A549 (cell line): ENCODE data around the gene TMEM59. TPM values are rescaled to one million over a fixed set of nuclear protein-coding genes. Genes with fewer than 3 reads are reported as not detected.

Experiments used
- ATAC-seq, 2 experiments: fragments of 200-7000 bp in 1 of 2; fragments of >200 bp in 1 of 2; cut with Nextera tagmentation in 1 of 2; cut with Tn5 transposase in 1 of 2; 3 replicates each; pipeline versions ENCODE4 v1.8.0 to v1.9.1; 2018 to 2020; ENCODE audit warnings: mild to moderate bottlenecking in 1 of 2, moderate library complexity in 1 of 2
- CTCF ChIA-PET: fragments of 300-600 bp; sonication (Branson Sonifier 250); formaldehyde crosslinking; extraction: SDS; loops from one replicate; lab custom pipeline; 2021; ENCODE audit warnings: antibody characterized with exemption, inconsistent platforms; lab: Yijun Ruan, JAX
- POLR2A ChIA-PET: fragments of 350-600 bp; formaldehyde crosslinking; extraction: SDS; loops from one replicate; lab custom pipeline; 2021; ENCODE audit warnings: antibody characterized with exemption, inconsistent platforms; lab: Yijun Ruan, JAX
- DNase-seq, 2 experiments: peaks; one replicate each; pipeline versions ENCODE4 v3.0.0 to v3.0.0-alpha.2; 2011 to 2016; ENCODE audit warnings: low read depth in 1 of 2, low spot score in 1 of 2
- FAIRE-seq: peaks from 2 replicates; lab custom pipeline; 2011; peaks lifted over from hg19 to GRCh38; lab: Jason Lieb, UNC
- H3K27ac ChIP-seq, 2 experiments: fragments of >200 bp; sonication (Bioruptor Twin); formaldehyde crosslinking; 3 replicates each; pipeline ENCODE4 v1.5.1; 2016 to 2017
- H3K4me1 ChIP-seq: fragments of >200 bp; sonication (Bioruptor Twin); formaldehyde crosslinking; 3 replicates; pipeline ENCODE4 v1.6.1; 2016
- H3K4me2 ChIP-seq: fragments of >200 bp; sonication (Bioruptor Twin); formaldehyde crosslinking; 3 replicates; pipeline ENCODE4 v1.6.1; 2016
- H3K4me3 ChIP-seq: fragments of >200 bp; sonication (Bioruptor Twin); formaldehyde crosslinking; 3 replicates; pipeline ENCODE4 v1.5.1; 2016
- H3K9me3 ChIP-seq: fragments of >200 bp; sonication (Bioruptor Twin); formaldehyde crosslinking; 3 replicates; pipeline ENCODE4 v1.6.1; 2016
- ATOH8 ChIP-seq: fragments of 250-450 bp; sonication (Bioruptor Pico); IDR thresholded peaks from 2 replicates; pipeline ENCODE4 v1.5.0; 2020; ENCODE audit warnings: low read depth, mild to moderate bottlenecking, moderate library complexity
- BHLHE40 ChIP-seq: IDR thresholded peaks from 2 replicates; pipeline ENCODE4 v1.6.1; 2012; ENCODE audit warnings: low read depth, low read length, inconsistent platforms
- CEBPB ChIP-seq, 2 experiments: fragments of >200 bp in 1 of 2; sonication (Bioruptor Twin) in 1 of 2; formaldehyde crosslinking in 1 of 2; IDR thresholded peaks; 2 replicates each; pipeline ENCODE4 v1.6.1; 2012 to 2016
- CHD2 ChIP-seq: fragments of 150-350 bp; IDR thresholded peaks from 2 replicates; pipeline ENCODE4 v1.6.1; 2014; ENCODE audit warnings: low read length; ENCODE audit not compliant: partially characterized antibody
- EHMT2 ChIP-seq: fragments of 200-600 bp; sonication (generic); IDR thresholded peaks from 2 replicates; pipeline ENCODE4 v1.6.1; 2016; ENCODE audit warnings: antibody characterized with exemption, low read depth, mild to moderate bottlenecking, moderate library complexity
- EP300 ChIP-seq, 2 experiments: fragments of >200 bp; sonication (Bioruptor Twin); formaldehyde crosslinking; IDR thresholded peaks; 2 replicates in 1 of 2; 3 replicates in 1 of 2; pipeline ENCODE4 v1.6.1; 2016 to 2017
- FOSL2 ChIP-seq, 2 experiments: fragments of 450-650 bp in 1 of 2; fragments of >200 bp in 1 of 2; sonication (Bioruptor Twin) in 1 of 2; formaldehyde crosslinking; IDR thresholded peaks; 2 replicates each; pipeline versions ENCODE4 v1.5.0 to v1.6.1; 2016 to 2020; ENCODE audit warnings: mild to moderate bottlenecking in 1 of 2, moderate library complexity in 1 of 2
- HDAC2 ChIP-seq: fragments of 200-600 bp; sonication (generic); IDR thresholded peaks from 2 replicates; pipeline ENCODE4 v1.6.1; 2016
- HEYL ChIP-seq: fragments of 250-450 bp; sonication (Bioruptor Pico); IDR thresholded peaks from 2 replicates; pipeline ENCODE4 v1.8.0; 2021; ENCODE audit warnings: mild to moderate bottlenecking, moderate library complexity
- HOXB13 ChIP-seq: fragments of 250-450 bp; sonication (Bioruptor Pico); IDR thresholded peaks from 2 replicates; pipeline ENCODE4 v1.5.0; 2020; ENCODE audit warnings: low read depth, mild to moderate bottlenecking, moderate library complexity
- KDM1A ChIP-seq: fragments of 200-600 bp; sonication (generic); IDR thresholded peaks from 2 replicates; pipeline ENCODE4 v1.6.1; 2016; ENCODE audit warnings: low read depth, mild to moderate bottlenecking
- KDM5A ChIP-seq: fragments of 200-600 bp; sonication (generic); IDR thresholded peaks from 2 replicates; pipeline ENCODE4 v1.6.1; 2016; ENCODE audit warnings: antibody characterized with exemption, mild to moderate bottlenecking
- RAD21 ChIP-seq, 2 experiments: fragments of >200 bp in 1 of 2; sonication (Bioruptor Twin) in 1 of 2; formaldehyde crosslinking in 1 of 2; IDR thresholded peaks in 1 of 2; conservative IDR thresholded peaks in 1 of 2; 2 replicates in 1 of 2; 3 replicates in 1 of 2; pipeline ENCODE4 v1.6.1; 2012 to 2018; ENCODE audit warnings: inconsistent platforms in 1 of 2
- RFX5 ChIP-seq: fragments of 450-650 bp; IDR thresholded peaks from 2 replicates; pipeline ENCODE4 v1.7.1; 2014; ENCODE audit warnings: antibody characterized with exemption, mild to moderate bottlenecking, moderate library complexity
- SMC3 ChIP-seq: fragments of >200 bp; sonication (Bioruptor Twin); formaldehyde crosslinking; IDR thresholded peaks from 3 replicates; pipeline ENCODE4 v1.6.1; 2018; ENCODE audit warnings: inconsistent platforms
- ZC3H11A ChIP-seq: fragments of 450-650 bp; IDR thresholded peaks from 2 replicates; pipeline ENCODE4 v1.6.1; 2014; ENCODE audit warnings: antibody characterized with exemption, mild to moderate bottlenecking
- ZSCAN20 ChIP-seq: fragments of 250-450 bp; sonication (Bioruptor Pico); IDR thresholded peaks from 2 replicates; pipeline ENCODE4 v1.8.0; 2022; ENCODE audit warnings: mild to moderate bottlenecking, moderate library complexity
- WGBS: methylation state at CpG from one replicate; pipeline ENCODE4 v1.1.6; 2017; ENCODE audit errors: missing lambda C conversion rate; 5-methylcytosine and 5-hydroxymethylcytosine counted together
- polyA plus RNA-seq, 4 experiments: library from polyadenylated mRNA; depleted of rRNA in 3 of 4; stranded (reverse); fragments of >200 nt; fragmentation: RNase III in 1 of 4; extraction: RNeasy Plus Mini Kit Qiagen cat#74134 plus additional on column Dnase treatment in 1 of 4; gene quantifications; 2 replicates in 3 of 4; 3 replicates in 1 of 4; pipeline ENCODE4 v1.2.3, GENCODE V29; 2011 to 2017
- TF ChIP-seq, protein P1 (sequence below): fragments of 450-650 bp; IDR thresholded peaks from 2 replicates; pipeline ENCODE4 v1.6.1; 2014; ENCODE audit warnings: antibody characterized with exemption
- TF ChIP-seq, protein P2 (sequence below): fragments of >200 bp; sonication (Bioruptor Twin); formaldehyde crosslinking; IDR thresholded peaks from 2 replicates; pipeline ENCODE4 v1.6.1; 2016
- TF ChIP-seq, protein P3 (sequence below): fragments of 250-450 bp; sonication (Bioruptor Pico); IDR thresholded peaks from 2 replicates; pipeline ENCODE4 v1.5.0; 2021; ENCODE audit warnings: mild to moderate bottlenecking, moderate library complexity, borderline replicate concordance
- TF ChIP-seq, protein P4 (sequence below): IDR thresholded peaks from 2 replicates; pipeline ENCODE4 v1.6.1; 2012

Gene TMEM59
- polyA plus RNA-seq, 2 of the 4 experiments (the other 2 are of a cell fraction): 114 to 225 TPM

- TF ChIP-seq RFX5: no peak
- no peak for TF ChIP-seq FOSL2 (IDR thresholded peaks at IDR 0.05)
- TF ChIP-seq FOSL2 (CRISPR knock-in tag; IDR thresholded peaks at IDR 0.05): peak; percentile 44; the same call in 1 of the 2 replicates
Measured at GRCh38 chr1:54016343-54017282, 36.4 kb downstream of the TMEM59 start (continued).

- POLR2A ChIA-PET: no interaction called here
- CTCF ChIA-PET: interaction anchor here (0.7 kb wide), 1 partner anchor 9 kb away, joined by 3 read pairs; no protein-coding TSS in a partner anchor
- no peak for ATAC-seq
- no peak overlapping the region for H3K27ac ChIP-seq
- 58% methylated on average over 2 of the region's 17 CpGs for WGBS
- no peak for FAIRE-seq
- H3K4me3 ChIP-seq: no peak overlapping the region
- no peak for DNase-seq
- TF ChIP-seq EP300 (IDR thresholded peaks at IDR 0.05) (no peak), KDM1A (no peak), ATOH8 (CRISPR knock-in tag) (no peak), ZSCAN20 (CRISPR knock-in tag) (no peak), CEBPB (IDR thresholded peaks at IDR 0.05) (no peak), HEYL (no peak), KDM5A (no peak), HOXB13 (CRISPR knock-in tag) (no peak), CHD2 (no peak), SMC3 (no peak), RAD21 (conservative IDR thresholded peaks at IDR 0.05 in 1 of 2, IDR thresholded peaks at IDR 0.05 in 1 of 2) (no peak), EHMT2 (no peak), ZC3H11A (no peak), RFX5 (no peak), HDAC2 (no peak), BHLHE40 (no peak)
- TF ChIP-seq, protein P1, sequence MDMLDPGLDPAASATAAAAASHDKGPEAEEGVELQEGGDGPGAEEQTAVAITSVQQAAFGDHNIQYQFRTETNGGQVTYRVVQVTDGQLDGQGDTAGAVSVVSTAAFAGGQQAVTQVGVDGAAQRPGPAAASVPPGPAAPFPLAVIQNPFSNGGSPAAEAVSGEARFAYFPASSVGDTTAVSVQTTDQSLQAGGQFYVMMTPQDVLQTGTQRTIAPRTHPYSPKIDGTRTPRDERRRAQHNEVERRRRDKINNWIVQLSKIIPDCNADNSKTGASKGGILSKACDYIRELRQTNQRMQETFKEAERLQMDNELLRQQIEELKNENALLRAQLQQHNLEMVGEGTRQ: no peak
- TF ChIP-seq, protein P2, sequence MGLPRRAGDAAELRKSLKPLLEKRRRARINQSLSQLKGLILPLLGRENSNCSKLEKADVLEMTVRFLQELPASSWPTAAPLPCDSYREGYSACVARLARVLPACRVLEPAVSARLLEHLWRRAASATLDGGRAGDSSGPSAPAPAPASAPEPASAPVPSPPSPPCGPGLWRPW: no peak
- TF ChIP-seq, protein P3, sequence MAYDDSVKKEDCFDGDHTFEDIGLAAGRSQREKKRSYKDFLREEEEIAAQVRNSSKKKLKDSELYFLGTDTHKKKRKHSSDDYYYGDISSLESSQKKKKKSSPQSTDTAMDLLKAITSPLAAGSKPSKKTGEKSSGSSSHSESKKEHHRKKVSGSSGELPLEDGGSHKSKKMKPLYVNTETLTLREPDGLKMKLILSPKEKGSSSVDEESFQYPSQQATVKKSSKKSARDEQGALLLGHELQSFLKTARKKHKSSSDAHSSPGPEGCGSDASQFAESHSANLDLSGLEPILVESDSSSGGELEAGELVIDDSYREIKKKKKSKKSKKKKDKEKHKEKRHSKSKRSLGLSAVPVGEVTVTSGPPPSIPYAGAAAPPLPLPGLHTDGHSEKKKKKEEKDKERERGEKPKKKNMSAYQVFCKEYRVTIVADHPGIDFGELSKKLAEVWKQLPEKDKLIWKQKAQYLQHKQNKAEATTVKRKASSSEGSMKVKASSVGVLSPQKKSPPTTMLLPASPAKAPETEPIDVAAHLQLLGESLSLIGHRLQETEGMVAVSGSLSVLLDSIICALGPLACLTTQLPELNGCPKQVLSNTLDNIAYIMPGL (CRISPR knock-in tag): no peak
- TF ChIP-seq, protein P4, sequence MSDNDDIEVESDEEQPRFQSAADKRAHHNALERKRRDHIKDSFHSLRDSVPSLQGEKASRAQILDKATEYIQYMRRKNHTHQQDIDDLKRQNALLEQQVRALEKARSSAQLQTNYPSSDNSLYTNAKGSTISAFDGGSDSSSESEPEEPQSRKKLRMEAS: no peak
- H3K4me2 ChIP-seq: no peak overlapping the region
- no peaks in the 10 kb centered on the region for H3K9me3 ChIP-seq
- peaks cover 12% of the 10 kb centered on the region for H3K4me1 ChIP-seq
Measured at GRCh38 chr1:54014009-54014629, 38.9 kb downstream of the TMEM59 start.
